HepG2 (cell line): ENCODE measurements around the gene SNX2.

Experiments used
- CHD2 ChIP-seq: IDR thresholded peaks from 2 replicates; pipeline ENCODE4 v1.6.1; 2011; ENCODE audit warnings: low read depth, low read length, improper control_type of control experiment
- MAZ ChIP-seq, 2 experiments: sonication (generic) in 1 of 2; formaldehyde crosslinking in 1 of 2; IDR thresholded peaks; 2 replicates each; pipeline versions ENCODE4 v1.5.0 to v1.6.1; 2012 to 2020; ENCODE audit warnings: low read depth in 2 of 2, mild to moderate bottlenecking in 2 of 2, borderline replicate concordance in 1 of 2, improper control_type of control experiment in 1 of 2, low read length in 1 of 2, missing genetic modification reagents in 1 of 2, moderate library complexity in 1 of 2

- no peak for TF ChIP-seq CHD2
- no peak for TF ChIP-seq MAZ (IDR thresholded peaks at IDR 0.05; ENCODE audit: borderline replicate concordance, low read depth, low read length)
- TF ChIP-seq MAZ (CRISPR knock-in tag; IDR thresholded peaks at IDR 0.05; ENCODE audit: low read depth): no peak
Measured at GRCh38 chr5:122831984-122832383, 57.1 kb downstream of the SNX2 start.
